ENCODE results near the gene ABCD2.
A peak's percentile ranks its signal among the peaks of the same experiment; 100 is the strongest.
"Not testable (repeated sequence)": the region's sequence is repeated elsewhere in the genome, so short reads cannot be mapped to it uniquely, and the experiment has no call there.

ABCD2 gene

DNA sequence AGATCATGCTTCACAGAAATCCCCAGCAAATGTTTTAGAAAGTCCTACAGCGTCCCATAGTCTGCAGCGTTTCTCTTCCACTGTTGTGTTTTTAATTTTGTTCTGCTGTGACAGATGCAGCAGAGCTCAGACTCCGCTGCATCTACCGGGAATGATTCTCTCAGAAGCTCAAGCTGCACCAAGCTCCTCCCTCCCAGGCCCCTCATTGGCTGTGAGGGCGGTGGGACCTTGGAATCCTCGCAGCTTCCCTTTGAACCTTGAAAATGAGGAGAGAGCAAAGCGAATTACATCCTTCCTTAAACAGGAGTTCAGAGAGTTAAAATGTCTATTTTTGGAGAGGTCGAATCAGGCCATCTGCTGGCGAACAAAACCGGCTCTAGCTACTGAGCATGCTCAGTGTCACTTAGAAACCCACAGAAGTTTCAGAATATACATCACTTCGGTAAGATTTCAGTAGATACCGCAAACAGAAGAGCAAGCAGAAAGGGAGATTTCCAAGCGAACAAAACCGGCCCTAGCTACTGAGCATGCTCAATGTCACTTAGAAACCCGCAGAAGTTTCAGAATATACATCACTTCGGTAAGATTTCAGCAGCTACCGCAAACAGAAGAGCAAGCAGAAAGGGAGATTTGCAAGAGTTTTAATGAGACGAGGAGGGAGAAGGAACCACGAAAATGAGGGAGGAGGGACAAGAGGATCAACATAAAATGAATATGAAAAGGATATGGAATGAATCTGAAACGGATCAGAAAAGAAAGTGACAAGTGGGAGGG, at the start of gene ABCD2:
TSS of gene ABCD2 (minus strand) at position 144 of the 774 bp plus-strand sequence. CDS start 188 bp downstream, outside the sequence.
- H3K4me3 ChIP-seq (ENCODE audit: low read depth, low read length), result peak within 1 kb of the TSS; percentile 53
- DNase-seq (ENCODE audit: low read depth), result peak; percentile 53

DNA sequence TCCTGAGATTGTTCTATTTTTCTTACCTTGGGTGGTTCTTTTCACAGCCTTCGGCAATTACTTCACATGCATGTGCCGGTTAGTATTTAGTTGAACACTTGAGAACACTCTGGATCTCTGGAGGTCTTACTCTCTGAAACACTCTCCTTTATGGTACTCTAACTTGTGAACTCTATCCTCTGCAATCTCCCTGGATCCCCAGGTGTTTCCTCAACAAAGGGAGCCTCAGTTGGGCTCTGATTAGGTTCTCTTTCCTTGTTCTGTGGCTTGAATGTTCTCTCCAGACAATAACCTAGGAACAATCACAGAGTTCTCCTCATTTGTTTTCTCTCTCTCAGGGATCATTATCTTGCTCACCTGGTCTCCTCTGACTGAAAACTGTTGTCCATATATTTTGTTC, 40.5 kb upstream of the ABCD2 start:
- H3K4me3 ChIP-seq (ENCODE audit: low read depth, low read length), result no peak overlapping the region

DNA sequence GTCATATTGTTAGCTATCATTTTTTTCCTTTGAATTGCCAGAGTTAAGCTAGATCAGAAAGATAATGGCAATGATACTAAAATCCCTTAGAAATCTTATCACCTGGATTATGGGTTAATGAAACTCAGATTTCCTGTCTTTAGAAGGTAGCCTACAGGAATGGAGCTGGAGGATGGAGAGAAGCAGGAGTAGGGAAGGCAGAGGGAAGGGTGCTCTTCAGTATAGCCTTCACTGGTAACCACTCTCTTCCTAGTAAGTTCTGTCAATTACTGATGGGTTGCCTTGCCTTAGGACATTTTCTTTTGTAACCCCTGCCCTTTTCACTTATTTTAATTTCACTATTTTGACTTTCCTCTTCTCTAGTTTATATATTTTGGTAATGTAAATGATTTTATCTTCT, 27.8 kb upstream of the ABCD2 start:
- no peak overlapping the region for H3K4me3 ChIP-seq (ENCODE audit: low read depth, low read length)
- DNase-seq (ENCODE audit: low read depth), result no peak

More for the DNA sequence above, 40.5 kb upstream of the ABCD2 start:
- no peak for DNase-seq (ENCODE audit: low read depth)

DNA sequence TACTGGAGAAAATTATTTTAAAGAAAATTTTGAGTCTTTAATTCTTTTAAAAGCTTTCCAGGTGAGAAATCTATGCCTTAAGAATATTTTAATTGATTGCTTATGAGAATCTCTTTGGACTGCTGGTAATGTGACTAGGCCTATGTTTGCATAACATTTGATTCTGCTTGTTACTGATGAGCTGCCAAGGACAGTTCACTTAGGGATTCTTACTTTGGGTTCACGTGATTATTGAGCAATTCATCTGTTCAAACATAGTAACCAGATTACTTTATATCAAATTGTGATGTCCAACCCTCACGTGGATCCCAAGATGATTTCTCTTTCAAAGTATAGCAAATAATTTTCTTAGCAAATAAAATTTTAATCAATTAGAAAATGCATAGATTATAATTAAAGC, 27.4 kb upstream of the ABCD2 start:
- DNase-seq (ENCODE audit: low read depth), result no peak
- H3K4me3 ChIP-seq (ENCODE audit: low read depth, low read length), result no peak overlapping the region

DNA sequence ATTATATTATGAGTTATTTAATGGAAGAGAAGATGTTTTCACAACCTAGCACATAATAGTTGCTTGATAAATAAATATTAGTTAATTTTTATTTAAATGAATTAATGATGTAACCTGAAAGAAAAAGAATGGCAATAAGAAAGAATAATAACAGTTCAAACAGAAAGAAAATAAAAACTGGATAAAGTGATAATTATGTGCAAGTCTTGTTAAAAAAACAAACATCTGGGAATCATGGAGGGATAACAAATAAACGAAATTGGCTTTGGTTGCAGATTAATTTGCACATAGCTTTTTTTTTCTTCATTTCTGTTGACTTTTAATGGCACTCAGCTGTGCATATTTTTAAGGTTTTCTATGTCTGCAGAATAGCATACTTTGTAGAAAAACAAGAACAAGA, 23.4 kb upstream of the ABCD2 start:
- no peak for DNase-seq (ENCODE audit: low read depth)
- H3K4me3 ChIP-seq (ENCODE audit: low read depth, low read length), result no peak overlapping the region

DNA sequence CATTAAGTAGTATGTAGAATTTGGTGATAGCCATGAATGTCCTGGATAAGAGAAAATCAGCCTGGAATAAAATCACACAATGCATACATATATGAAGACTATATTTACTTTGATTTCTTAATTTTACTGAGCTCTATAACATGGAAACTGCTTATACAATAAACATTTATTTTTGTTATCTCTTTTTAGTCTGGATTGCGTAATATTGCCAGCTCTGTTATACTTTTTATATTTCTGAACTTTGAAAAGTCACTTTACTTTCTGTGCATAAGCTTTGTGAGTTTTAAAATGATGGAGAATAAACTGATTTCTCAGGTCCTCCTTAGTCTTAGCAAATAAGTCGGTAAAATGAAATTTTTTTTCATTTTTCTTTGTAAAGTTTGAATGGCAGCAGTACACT, 19.2 kb upstream of the ABCD2 start:
- no peak for DNase-seq (ENCODE audit: low read depth)
- H3K4me3 ChIP-seq (ENCODE audit: low read depth, low read length), result no peak overlapping the region

DNA sequence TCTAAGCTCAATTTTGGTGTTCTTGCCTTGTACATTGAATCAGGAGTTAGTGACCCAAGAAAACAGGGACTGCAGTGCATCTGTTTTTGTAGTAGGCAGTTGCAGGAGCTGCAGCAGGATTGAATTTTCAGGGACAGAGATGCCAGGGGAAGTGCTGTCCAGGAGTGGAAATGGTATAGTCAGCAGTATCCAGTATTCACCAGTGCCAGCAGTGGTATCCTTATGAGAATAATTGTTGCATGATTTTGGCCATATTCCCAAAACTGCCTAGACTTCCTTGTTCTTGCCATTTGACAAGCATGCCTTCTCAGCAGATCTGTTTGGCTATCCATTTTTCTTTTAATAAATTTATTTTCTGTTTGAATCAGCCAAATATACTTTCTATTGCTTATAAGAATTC, 18.6 kb upstream of the ABCD2 start:
- DNase-seq (ENCODE audit: low read depth), result no peak

DNA sequence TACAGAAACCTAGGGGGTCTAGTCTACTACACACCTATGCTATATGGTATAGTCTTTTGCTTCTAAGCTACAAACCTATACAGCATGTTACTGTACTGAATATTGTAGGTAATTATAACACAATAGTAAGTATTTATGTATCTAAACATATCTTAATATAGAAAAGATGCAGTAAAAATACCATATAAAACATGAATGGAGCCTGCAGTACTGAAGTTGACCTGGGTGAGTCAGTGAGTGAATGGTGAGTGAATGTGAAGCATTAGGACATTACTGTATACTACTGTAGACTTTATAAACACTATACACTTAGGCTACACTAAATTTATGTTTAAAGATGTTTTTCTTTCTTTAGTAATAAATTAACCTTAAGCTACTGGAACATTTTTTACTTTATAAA, 13.1 kb upstream of the ABCD2 start:
- H3K4me3 ChIP-seq (ENCODE audit: low read depth, low read length), result no peak overlapping the region
- DNase-seq (ENCODE audit: low read depth), result no peak

More for the DNA sequence above, 18.6 kb upstream of the ABCD2 start:
- no peak overlapping the region for H3K4me3 ChIP-seq (ENCODE audit: low read depth, low read length)

DNA sequence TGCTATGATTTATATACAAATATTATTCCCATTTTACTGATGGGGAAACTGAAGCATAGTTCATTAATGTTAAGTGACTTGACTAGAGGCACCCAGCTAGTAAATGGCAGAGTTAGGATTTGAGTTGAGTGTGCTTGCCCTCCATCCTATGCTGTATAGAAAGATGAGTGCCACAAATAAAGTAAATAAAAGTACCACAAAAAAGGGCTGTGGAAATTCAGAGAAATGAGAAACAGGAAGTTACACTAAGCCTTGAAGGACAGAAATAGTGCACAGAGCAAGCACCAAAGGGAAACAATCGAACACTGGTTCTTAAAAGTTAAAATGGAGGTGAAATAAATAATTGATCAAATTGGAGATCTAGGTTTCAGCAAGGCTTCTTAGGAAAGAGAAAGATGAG, 9.2 kb upstream of the ABCD2 start:
- no peak overlapping the region for H3K4me3 ChIP-seq (ENCODE audit: low read depth, low read length)
- no peak for DNase-seq (ENCODE audit: low read depth)

DNA sequence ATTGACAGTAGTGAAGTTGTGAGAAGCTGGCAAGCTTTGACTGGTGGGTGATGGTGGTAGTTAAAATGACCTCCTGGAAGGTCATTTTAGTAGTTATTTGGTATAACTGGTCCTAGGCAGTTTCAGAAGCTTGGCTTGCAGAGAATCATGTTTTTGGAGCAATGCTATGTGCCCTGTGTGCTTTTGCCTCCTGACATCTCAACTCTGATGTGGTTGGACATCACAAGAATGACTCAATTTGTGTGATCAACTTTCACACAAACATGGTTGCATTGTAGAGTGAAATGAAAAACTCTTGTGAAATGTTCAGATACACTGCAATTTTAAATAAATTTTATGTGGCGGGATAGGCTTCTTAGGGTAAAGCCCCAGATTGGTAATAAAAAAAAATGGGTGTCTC, 8.3 kb upstream of the ABCD2 start:
- no peak overlapping the region for H3K4me3 ChIP-seq (ENCODE audit: low read depth, low read length)
- DNase-seq (ENCODE audit: low read depth), result no peak

DNA sequence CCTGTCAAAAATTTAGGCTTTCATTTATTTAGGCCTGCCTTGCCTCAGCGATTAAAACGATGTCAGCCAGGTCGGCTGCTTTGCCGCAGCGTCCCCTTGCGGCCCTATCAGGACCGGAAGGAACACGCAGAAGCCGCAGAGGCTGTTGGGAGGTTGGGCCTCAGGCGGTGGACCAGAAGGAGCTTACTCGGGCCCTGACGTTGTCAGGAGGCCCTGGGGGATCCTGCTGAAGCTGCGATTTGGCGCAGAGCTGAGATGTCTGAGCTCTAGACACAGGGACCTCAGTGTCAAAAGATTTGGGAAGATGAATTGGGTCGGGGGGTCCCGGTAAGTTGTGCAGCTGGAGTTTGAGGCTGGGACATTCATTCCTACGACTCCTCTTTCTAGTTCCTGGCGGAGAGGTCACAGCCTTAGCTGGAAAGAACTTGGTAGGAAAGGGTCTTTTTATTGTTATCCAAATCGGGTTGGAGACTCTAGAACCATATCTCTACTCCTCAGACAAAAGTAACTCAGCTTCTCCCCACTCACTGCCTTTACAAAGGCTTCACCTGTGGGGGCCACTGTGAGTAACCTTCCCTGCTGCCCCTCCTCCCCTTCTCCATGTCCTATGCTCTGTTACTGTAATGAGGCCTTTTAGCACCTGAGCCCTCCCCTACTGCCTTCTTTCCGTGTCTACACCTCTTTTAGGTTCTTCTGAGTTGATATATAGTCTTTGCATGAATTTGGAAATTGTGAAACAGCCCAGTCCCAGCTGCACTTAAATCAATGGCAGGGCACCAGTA, 6.6 kb upstream of the ABCD2 start:
- no peak overlapping the region for H3K4me3 ChIP-seq (ENCODE audit: low read depth, low read length)
- DNase-seq (ENCODE audit: low read depth), result no peak

DNA sequence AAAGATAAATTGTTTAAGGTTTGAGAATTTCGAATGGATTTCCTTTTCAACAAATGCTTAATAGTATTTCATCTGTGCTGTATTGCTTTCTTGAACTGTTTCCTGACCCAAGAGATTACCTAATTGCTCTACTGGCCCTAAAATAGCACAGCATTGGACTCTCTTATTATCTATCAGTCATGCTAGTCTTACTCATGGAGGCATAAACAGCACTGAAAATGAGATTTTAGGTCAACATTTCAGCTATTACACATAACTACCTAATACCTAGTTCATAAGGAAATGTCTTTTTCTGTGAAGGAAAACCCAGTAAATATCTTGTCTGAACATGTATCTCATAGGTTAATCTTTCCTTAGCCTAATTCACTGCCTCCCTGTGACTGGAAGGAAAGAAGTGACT, 4.3 kb upstream of the ABCD2 start:
- H3K4me3 ChIP-seq (ENCODE audit: low read depth, low read length), result no peak overlapping the region
- DNase-seq (ENCODE audit: low read depth), result no peak

DNA sequence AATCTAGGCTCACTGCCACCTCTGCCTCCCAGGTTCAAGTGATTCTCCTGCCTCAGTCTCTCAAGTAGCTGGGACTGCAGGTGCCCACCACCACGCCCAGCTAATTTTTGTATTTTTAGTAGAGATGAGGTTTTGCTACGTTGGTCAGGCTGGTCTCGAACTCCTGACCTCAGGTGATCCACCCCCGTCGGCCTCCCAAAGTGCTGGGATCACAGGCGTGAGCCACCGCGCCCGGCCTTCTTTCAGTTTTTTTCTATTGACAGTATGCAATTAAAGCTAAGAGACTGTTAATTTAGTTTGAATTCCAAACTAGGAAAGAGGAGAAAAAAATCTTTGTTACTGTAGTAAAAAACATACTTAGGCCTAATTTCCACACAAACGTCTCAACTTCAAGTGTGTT, 3.6 kb upstream of the ABCD2 start:
- DNase-seq (ENCODE audit: low read depth); H3K4me3 ChIP-seq (ENCODE audit: low read depth, low read length): not testable (repeated sequence)

DNA sequence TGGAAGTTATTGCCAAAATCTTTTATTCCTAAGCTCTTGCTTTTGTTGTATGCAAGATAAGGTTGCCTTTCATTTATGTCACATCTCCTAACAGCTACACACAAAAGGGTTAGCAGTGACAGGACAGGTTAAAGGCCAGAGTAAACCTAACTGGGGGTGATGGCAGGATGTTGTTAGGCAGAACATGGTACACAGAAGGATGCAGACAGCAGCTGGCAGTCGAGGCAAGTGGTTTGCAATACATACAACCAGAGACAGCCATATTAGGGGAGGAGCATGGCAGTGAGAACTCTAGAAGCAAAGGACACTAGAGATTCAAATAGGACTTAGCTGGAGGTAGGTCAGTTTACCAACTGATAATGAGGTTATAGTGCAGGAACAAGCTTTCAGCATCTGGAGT, 2.7 kb upstream of the ABCD2 start:
- no peak overlapping the region for H3K4me3 ChIP-seq (ENCODE audit: low read depth, low read length)
- DNase-seq (ENCODE audit: low read depth), result no peak

DNA sequence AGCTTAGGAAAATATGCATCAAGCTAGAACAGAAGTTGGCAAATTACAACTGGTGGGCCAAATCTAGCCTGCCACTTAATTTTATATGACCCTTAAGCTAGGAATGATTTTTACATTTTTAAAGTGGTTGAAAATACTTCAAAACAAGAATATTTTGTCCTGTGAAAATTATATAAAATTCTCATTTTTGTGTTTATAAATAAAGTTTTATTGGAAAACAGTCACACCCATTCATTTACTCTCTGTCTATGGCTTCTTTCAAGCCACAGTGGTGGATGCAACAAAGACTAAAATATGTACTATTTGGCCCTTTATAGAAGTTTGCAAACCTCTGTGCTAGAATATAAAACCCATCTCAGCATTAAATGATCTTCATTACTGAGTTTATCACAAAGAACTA, 2.1 kb upstream of the ABCD2 start:
- no peak overlapping the region for H3K4me3 ChIP-seq (ENCODE audit: low read depth, low read length)
- no peak for DNase-seq (ENCODE audit: low read depth)

DNA sequence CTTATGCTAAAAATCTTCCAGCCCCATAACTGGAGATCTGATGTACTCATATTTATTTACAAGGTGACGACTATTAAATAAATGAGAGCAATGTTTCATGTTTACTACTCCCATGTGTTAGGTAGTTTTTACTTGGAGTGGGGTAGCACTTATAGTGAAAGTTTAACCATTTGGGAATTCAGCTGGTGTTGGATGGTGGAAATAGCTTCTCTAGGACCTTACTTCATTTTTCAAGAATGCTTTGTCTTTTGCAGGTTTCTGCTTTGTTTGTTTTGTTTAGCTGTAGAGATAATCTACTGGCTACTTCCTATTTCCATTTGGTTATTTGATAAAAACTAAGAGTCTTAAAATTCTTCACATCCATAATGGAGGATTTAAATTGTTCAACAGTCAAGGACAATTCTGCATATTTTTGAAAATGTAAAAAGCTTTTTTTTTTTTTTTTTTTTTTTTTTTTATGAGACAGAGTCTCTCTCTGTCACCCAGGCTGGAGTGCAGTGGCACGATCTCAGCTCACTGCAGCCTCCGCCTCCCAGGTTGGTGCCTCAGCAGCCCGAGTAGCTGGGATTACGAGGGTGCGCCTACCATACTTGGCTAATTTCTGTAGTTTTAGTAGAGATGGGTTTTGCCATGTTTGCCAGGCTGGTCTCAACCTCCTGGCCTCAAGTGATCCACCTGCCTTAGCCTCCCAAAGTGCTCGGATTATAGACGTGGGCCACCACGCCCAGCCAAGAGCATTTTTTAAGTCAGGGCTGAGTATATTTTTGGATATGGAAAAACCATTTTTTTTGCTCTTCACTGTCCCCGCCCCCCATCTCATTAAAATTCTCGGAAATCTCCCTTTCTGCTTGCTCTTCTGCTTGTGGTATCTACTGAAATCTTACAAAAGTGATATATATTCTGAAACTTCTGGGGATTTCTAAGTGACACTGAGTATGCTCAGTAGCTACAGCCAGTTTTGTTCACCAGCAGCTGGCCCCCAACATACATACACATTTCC, 1.4 kb upstream of the ABCD2 start:
- no peak for DNase-seq (ENCODE audit: low read depth)
- H3K4me3 ChIP-seq (ENCODE audit: low read depth, low read length), result peak overlapping the region; percentile 53

DNA sequence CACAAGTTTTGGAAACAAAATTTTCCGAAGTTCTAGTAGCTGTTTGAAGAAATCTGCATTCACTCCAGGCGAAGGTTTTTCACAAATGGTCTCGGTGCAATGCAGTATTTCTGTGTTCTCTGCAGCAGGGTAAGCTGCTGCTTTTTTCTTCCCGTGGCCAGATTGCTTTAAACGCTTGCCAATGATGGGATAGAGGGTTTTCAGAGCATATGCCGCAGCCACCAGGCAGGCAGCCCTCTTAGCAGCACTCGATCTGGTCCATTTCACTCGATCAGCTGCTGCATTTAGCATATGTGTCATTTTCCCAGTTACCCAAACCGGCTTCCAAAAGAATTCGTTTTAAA, 315 bp downstream of the ABCD2 start:
- H3K4me3 ChIP-seq (ENCODE audit: low read depth, low read length), result peak overlapping the region; percentile 53
- DNase-seq (ENCODE audit: low read depth), result peak; percentile 4

DNA sequence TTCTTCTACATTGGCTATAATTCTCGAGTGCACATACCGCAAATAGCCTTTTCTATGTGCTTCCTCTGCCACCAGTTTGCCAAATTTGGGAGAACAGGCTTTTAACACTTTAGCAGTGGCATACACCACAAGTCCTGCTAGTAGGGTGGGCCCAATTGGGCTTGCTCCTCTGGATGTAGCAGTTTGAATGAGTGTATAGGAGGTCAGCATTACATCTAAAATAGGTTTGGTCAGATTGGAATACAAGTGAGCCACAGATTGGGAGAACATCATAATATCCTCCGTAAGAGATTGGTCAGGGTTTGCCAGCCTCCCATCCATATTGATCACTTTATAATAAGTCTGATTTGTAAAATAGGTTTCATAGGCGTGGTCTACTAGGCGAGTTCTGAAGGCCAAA, 902 bp downstream of the ABCD2 start:
- H3K4me3 ChIP-seq (ENCODE audit: low read depth, low read length), result no peak overlapping the region
- DNase-seq (ENCODE audit: low read depth), result no peak

DNA sequence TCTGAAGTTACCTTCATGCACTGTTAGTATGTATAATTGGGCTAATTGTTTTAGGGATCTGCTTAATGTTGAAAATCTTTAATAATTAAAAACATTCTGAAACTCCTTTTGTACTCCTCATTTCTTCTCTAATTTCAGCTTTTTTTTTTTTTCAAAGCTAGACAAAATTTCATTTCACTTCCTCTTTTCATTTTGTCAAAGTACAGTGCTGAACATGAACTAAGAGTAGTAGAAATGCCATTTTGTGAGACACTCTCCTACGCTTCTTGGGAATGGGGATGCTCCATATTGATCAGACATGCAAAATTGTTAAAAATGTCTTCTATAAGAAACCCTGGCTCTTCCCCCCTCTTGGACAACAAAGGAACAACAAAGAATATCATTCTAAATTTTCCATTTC, 1.7 kb downstream of the ABCD2 start:
- no peak for DNase-seq (ENCODE audit: low read depth)

DNA sequence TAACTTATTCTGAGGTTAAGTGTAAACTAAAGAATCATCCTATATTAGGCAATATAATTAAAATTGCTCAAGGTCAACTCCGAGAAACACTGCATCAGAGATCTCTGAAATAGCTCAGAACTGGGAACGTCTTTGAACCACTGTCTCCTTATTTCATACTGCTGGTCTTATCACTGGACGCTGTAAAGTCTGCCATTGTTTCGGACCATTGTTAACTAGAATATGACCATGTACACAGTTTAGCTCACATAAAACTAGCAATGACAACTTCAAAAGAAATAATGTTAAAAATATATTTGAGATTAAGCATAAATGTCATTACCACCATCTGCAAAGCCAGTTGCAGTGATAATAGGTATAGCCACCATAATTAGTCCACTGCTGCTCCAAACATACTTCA, 2.9 kb downstream of the ABCD2 start:
- DNase-seq (ENCODE audit: low read depth), result no peak
- H3K4me3 ChIP-seq (ENCODE audit: low read depth, low read length), result no peak overlapping the region

More for the DNA sequence above, 1.7 kb downstream of the ABCD2 start:
- H3K4me3 ChIP-seq (ENCODE audit: low read depth, low read length), result no peak overlapping the region

Data from skeletal muscle cell (primary cell).